ENCODE data around the gene EIF5.

DNA sequence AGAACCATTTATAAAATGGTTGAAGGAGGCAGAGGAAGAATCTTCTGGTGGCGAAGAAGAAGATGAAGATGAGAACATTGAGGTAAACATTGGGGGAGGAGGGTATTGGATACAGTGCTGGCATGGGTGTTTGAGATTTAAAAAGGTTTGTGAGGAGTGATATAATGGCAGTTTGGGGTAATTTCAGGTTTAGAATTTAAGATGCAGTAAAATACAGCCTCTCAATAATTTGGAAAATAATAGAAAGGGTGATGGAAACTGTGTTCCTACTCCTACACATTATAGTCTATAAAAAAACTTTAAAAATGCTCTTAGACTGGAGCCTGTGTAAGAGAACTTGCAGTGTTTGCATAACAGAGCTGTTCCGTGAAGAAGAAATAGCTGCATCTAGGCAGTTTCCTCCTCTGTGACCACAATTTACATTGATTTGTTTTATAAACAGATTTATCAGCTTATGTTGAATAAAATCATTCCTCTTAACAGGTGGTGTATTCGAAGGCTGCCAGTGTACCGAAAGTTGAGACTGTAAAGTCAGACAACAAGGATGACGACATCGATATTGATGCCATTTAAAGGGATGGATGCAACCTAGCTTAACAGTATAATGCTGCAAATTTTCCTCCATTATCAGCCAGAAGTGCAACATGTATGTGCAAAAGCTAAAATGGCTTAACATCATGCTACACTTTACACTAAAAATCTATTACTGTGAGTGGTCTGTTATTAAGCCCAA lies 6.6 kb downstream of the EIF5 start:
- TF ChIP-seq, protein P1, sequence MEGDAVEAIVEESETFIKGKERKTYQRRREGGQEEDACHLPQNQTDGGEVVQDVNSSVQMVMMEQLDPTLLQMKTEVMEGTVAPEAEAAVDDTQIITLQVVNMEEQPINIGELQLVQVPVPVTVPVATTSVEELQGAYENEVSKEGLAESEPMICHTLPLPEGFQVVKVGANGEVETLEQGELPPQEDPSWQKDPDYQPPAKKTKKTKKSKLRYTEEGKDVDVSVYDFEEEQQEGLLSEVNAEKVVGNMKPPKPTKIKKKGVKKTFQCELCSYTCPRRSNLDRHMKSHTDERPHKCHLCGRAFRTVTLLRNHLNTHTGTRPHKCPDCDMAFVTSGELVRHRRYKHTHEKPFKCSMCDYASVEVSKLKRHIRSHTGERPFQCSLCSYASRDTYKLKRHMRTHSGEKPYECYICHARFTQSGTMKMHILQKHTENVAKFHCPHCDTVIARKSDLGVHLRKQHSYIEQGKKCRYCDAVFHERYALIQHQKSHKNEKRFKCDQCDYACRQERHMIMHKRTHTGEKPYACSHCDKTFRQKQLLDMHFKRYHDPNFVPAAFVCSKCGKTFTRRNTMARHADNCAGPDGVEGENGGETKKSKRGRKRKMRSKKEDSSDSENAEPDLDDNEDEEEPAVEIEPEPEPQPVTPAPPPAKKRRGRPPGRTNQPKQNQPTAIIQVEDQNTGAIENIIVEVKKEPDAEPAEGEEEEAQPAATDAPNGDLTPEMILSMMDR (IDR thresholded peaks at IDR 0.05; ENCODE audit: low read depth, low read length, missing input control), result no peak
- TF ChIP-seq EGR1 (IDR thresholded peaks at IDR 0.05; ENCODE audit: low read depth in 2 of 2), result no peak
- TF ChIP-seq, protein P2, sequence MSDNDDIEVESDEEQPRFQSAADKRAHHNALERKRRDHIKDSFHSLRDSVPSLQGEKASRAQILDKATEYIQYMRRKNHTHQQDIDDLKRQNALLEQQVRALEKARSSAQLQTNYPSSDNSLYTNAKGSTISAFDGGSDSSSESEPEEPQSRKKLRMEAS (IDR thresholded peaks at IDR 0.05), result no peak
- TF ChIP-seq JUND (IDR thresholded peaks at IDR 0.05), result no peak
- TF ChIP-seq GABPA (IDR thresholded peaks at IDR 0.05 in 1 of 2, conservative IDR thresholded peaks at IDR 0.05 in 1 of 2), result no peak
- TF ChIP-seq TAF1 (conservative IDR thresholded peaks at IDR 0.05), result no peak
- TF ChIP-seq SP1 (IDR thresholded peaks at IDR 0.05), result no peak
- TF ChIP-seq NR2F2 (IDR thresholded peaks at IDR 0.05), result no peak
- TF ChIP-seq, protein P3, sequence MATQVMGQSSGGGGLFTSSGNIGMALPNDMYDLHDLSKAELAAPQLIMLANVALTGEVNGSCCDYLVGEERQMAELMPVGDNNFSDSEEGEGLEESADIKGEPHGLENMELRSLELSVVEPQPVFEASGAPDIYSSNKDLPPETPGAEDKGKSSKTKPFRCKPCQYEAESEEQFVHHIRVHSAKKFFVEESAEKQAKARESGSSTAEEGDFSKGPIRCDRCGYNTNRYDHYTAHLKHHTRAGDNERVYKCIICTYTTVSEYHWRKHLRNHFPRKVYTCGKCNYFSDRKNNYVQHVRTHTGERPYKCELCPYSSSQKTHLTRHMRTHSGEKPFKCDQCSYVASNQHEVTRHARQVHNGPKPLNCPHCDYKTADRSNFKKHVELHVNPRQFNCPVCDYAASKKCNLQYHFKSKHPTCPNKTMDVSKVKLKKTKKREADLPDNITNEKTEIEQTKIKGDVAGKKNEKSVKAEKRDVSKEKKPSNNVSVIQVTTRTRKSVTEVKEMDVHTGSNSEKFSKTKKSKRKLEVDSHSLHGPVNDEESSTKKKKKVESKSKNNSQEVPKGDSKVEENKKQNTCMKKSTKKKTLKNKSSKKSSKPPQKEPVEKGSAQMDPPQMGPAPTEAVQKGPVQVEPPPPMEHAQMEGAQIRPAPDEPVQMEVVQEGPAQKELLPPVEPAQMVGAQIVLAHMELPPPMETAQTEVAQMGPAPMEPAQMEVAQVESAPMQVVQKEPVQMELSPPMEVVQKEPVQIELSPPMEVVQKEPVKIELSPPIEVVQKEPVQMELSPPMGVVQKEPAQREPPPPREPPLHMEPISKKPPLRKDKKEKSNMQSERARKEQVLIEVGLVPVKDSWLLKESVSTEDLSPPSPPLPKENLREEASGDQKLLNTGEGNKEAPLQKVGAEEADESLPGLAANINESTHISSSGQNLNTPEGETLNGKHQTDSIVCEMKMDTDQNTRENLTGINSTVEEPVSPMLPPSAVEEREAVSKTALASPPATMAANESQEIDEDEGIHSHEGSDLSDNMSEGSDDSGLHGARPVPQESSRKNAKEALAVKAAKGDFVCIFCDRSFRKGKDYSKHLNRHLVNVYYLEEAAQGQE (IDR thresholded peaks at IDR 0.05), result no peak
- no peak for TF ChIP-seq RAD21 (IDR thresholded peaks at IDR 0.05)
- no peak for TF ChIP-seq YY1 (IDR thresholded peaks at IDR 0.05)
- TF ChIP-seq, protein P4, sequence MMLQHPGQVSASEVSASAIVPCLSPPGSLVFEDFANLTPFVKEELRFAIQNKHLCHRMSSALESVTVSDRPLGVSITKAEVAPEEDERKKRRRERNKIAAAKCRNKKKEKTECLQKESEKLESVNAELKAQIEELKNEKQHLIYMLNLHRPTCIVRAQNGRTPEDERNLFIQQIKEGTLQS (IDR thresholded peaks at IDR 0.05), result no peak

Data from liver (tissue), 3 donors.